HG02870 (cell line): ENCODE results near the gene NR1H3.
A peak's percentile ranks its signal among the peaks of the same experiment; 100 is the strongest.

Experiments used
- ATAC-seq: cut with Tn5 transposase; IDR thresholded peaks from one replicate; pipeline ENCODE4 v1.9.1; 2021; ENCODE audit warnings: mild to moderate bottlenecking, moderate library complexity; ENCODE audit not compliant: unreplicated experiment

NR1H3 gene

GRCh38 chr11:47243454-47243853, 14.3 kb upstream of the NR1H3 start:
- no peak for ATAC-seq

DNA sequence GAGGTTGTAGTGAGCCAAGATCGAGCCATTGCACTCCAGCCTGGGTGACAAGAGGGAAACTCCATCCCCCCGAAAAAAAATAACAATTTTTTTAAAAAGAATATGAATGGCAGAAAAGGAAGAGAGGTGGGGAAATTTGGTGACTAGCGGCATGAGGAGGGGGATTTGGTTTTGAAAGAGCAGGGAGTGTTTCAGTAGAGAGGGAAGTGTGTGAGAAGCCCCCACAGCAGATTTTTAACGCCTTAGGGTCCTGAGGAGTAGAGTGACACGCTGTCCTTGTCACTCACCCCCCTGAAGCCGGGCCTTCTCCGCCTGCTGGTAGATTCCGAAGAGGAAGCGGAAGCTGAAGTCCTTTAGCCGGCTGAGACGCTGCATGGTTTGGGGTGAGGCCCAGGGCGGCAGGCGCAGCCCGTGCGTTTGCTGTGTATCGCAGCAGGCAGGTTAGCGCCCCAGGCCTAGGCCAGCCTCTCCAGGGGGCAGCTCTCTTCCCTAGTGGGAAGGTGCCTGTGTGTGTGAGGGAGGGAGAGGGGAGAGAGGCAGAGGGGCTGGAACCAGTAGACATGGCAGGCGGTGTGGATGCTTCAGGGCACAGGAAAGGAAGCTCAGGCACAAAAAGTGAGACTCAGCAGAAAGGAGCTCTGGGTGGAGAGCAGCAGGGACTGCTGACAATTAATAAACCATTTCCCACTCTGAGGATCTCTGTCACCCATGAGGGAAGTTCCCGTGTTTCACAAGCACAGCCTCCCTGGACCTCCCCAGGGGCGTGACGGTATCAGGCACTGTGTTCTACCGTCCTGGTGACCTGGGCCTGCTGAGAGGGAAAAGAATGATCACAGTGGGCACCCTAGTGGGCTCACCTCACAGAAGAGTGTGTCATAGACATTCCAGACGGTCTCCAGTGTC, 13.1 kb upstream of the NR1H3 start:
- ATAC-seq = no peak

DNA sequence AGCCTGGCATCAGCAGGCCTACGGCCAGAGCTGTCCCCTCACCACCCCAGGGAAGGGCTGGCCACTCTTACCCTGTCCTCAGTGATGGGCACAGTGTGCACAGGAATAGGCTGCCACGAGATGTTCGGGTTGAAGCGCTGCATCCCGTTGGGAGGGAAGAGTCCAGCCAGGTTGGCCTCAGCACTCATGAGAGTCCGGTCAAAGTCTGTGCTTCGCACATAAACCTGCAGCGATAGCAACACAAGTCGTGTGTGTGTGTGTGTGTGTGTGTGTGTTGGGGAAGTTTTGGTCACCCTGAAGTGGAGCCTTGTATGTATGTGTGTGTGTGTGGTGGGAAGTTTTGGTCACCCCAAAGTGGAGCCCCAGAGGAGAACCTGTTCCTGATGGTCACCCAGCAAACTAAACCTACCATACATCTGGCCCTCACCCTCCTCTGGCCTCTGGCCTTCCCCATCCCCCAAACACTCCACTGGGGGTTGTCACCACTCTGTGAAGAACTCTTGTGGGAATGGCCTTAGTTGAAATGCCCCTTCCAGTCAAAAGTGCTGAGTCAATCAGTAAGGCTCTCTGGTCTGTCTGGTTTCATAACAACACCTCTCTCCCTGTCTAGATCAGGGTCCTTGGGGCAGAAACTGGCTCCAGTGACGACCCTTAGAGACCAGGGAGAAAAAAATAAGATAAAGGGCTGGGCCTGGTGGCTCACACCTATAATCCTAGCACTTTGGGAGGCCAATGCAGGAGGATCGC, 12.0 kb upstream of the NR1H3 start:
- ATAC-seq = no peak

DNA sequence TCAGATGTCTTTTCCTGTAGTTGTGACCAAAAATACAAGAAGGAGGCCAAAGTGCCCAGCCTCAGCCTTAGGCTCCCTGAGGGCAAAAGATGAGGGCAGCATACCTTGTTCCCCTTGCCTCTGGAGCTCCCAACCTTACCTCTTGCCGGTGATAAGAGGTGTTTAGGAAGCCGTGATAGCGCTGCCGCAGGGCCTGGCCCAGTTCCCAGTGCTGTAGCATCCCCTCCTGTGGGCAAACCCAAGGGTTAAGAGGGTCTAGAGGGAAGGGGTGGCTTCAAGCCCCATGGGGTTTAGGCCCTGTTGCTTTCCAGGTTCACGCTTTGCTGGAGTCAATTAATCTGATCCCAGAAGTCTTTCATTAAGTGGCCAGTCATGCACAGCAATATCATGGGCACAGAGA, 10.3 kb upstream of the NR1H3 start:
- no peak for ATAC-seq

GRCh38 chr11:47248304-47248663, 9.5 kb upstream of the NR1H3 start:
- ATAC-seq = peak; percentile 35

DNA sequence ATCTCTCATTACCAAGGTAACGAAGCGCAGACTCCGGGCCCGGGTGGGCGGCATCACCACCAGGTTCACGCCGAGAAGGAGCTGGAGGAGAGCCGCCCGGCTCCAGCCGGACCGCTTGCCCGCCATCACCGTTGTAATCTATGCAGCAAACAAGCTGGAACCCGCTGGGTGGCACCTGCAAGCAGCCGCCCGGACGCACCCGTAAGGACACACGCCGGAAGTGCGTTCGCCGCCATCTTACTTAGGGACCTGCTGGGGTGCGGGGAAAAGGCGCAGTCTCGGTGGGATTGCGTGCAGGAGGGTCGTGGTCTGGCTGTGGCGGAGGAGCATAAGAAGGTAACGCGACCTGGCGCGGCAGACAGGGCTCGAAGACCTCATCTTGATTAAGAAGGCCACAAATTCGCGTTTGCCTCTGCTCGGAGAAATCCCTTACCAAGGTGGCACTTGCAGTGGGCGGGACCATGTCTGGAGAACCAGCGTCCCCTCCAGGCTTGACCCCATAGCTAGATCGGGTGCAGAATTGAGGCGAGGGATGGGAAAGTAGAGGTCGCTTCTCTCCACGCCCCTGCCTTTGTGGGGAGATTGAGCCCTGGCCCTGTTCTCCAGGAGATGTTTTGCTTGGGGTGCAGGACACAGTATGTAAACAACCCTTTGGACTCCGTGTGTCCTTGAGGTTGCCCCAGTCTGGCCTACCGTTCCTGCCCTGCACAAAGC, 9.0 kb upstream of the NR1H3 start, which contains the start of gene ACP2:
Gene ACP2, minus strand, starts transcription at position 151 of the 714 bp plus-strand sequence. Its CDS starts 25 bp downstream, at position 126.
- peak; percentile 89 for ATAC-seq

- no peak for ATAC-seq
Measured at GRCh38 chr11:47249378-47249715, 8.4 kb upstream of the NR1H3 start.

GRCh38 chr11:47251751-47252150, 6.0 kb upstream of the NR1H3 start:
- no peak for ATAC-seq

GRCh38 chr11:47253660-47254059, 4.1 kb upstream of the NR1H3 start:
- ATAC-seq = no peak

DNA sequence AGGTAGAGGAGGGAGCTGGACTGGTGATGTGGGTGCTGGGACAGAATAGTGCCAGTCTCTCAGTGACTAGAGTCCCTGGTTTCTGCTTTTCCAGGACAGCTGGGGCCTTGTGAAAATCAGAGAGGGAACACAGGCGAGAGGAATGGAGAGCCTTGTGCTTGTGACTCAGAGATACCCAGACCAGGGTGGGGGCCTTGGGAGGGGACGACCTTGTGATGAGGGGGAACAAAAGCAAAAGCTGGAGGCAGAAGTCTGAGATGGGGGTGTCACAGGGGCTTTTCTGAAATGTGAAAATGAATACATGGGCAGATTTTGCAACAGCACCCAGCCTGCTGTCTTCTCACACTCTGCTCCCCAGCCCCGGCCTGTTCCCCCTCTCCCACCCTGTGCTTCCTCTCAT, 3.4 kb upstream of the NR1H3 start:
- ATAC-seq = no peak

GRCh38 chr11:47256374-47256773, 1.4 kb upstream of the NR1H3 start:
- no peak for ATAC-seq

DNA sequence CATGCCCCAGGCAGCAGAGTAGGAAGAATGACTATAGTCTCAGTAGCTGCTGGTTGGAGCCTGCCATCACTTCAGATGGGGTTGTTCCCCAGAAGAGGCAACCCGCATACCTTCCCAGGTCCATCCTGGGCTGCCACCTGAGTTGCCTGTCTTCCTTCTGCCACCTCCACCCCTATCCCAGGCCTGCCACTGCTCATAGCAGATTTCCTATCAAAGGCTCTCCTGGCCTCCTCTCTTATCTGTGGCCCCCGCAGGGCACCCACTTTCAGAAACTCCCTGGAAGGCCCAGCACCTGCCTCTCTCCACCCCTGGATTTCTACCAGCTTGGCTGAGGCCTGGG, 649 bp upstream of the NR1H3 start:
- ATAC-seq = no peak

DNA sequence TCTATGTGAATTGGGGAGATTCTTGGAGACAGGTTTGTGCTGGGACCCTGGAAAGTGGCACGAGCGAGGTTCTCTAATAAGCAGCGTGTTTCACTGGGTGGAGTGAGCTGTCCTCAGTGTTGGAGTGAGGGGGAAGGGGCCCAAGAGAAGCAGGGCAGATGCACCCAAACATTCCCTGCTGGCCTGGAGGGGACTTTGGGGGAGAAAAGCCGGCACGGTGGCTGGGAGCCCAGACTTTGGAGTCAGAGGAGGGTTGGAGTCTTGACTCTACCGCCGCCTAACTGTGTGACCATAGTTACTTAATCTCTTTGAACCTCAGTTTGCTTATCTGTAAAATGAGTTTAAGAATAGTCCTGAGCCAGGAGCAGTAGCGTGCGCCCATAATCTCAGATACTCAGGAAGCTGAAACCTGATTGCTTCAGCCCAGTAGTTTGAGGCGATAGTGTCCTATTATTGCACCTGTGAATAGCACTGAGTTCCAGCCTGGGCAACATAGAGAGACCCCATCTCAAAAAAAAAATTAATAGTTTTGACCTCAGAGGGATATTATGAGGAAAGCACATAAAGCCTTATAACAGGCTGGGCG, 614 bp downstream of the NR1H3 start:
- ATAC-seq = no peak

GRCh38 chr11:47259232-47259977, 1.6 kb downstream of the NR1H3 start:
- ATAC-seq = no peak

GRCh38 chr11:47260366-47260765, 2.6 kb downstream of the NR1H3 start:
- no peak for ATAC-seq

GRCh38 chr11:47261291-47261800, 3.5 kb downstream of the NR1H3 start:
- no peak for ATAC-seq

GRCh38 chr11:47264119-47264518, 6.3 kb downstream of the NR1H3 start:
- no peak for ATAC-seq

DNA sequence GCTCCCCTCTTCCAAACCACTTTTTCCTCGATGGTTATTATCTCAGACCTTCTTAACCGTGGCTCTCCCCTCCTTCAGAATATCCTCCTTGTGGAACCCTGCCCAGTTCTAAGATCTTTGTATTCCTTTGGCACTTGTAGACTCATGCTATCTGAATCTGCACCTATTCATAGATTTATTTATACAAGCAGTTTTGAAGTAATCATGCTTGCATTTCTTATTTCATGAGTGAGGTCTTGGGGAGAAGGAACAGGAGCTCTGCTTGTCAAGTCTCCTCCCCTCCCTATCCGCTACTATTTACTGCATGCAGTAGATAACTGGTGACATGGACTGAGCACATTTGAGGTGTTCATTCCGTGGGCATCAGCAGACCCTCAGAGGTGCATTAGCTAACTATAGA, 6.7 kb downstream of the NR1H3 start:
- no peak for ATAC-seq

GRCh38 chr11:47267876-47268275, 10.1 kb downstream of the NR1H3 start:
- ATAC-seq = no peak

DNA sequence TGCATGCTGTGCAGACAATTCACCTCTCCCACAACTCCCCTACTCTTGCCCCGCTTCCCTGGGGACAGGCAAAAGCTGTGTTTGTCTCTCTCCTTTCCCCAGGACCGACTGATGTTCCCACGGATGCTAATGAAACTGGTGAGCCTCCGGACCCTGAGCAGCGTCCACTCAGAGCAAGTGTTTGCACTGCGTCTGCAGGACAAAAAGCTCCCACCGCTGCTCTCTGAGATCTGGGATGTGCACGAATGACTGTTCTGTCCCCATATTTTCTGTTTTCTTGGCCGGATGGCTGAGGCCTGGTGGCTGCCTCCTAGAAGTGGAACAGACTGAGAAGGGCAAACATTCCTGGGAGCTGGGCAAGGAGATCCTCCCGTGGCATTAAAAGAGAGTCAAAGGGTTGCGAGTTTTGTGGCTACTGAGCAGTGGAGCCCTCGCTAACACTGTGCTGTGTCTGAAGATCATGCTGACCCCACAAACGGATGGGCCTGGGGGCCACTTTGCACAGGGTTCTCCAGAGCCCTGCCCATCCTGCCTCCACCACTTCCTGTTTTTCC, 10.7 kb downstream of the NR1H3 start:
- ATAC-seq = no peak
